GM12878 (cell line): Measurements from ENCODE around the gene PRODH. TPM values are rescaled to one million over a fixed set of nuclear protein-coding genes. Genes with fewer than 3 reads are reported as not detected.

ENCODE experiments used
- ATAC-seq: fragments of 200-7000 bp; cut with Tn5 transposase; 3 replicates; pipeline ENCODE4 v1.9.1; 2020; ENCODE audit warnings: mild to moderate bottlenecking, moderate library complexity
- BruUV-seq: library from RNA; stranded (reverse); fragments of 400-500 nt; replicated peaks from 2 replicates; lab custom pipeline; 2021; lab: Mats Ljungman, UMichigan
- CTCF ChIA-PET: fragments of 300-600 bp; sonication (Branson Sonifier 250); formaldehyde crosslinking; extraction: SDS; loops from one replicate; lab custom pipeline; 2021; ENCODE audit warnings: inconsistent platforms; lab: Yijun Ruan, JAX
- POLR2A ChIA-PET: fragments of 350-600 bp; formaldehyde crosslinking; extraction: SDS; loops from one replicate; lab custom pipeline; 2021; ENCODE audit warnings: inconsistent platforms; lab: Charles Lee
- RAD21 ChIA-PET: fragments of 300-600 bp; sonication (Branson Sonifier 250); formaldehyde crosslinking; loops from one replicate; lab custom pipeline; 2023; ENCODE audit warnings: antibody characterized with exemption; ENCODE audit not compliant: unreplicated experiment; lab: Charles Lee
- SMC1A ChIA-PET: fragments of 300-600 bp; sonication (Branson Sonifier 250); formaldehyde crosslinking; loops from one replicate; lab custom pipeline; 2023; ENCODE audit not compliant: unreplicated experiment, uncharacterized antibody; lab: Charles Lee
- DNase-seq: peaks from one replicate; pipeline ENCODE4 v3.0.0-alpha.2; 2011; ENCODE audit warnings: low read depth, low spot score
- FAIRE-seq: peaks from 3 replicates; lab custom pipeline; 2011; peaks lifted over from hg19 to GRCh38; lab: Jason Lieb, UNC
- H2AFZ ChIP-seq: 2 replicates; pipeline ENCODE4 v1.6.0; 2011; ENCODE audit warnings: low read depth, low read length, control low read depth; ENCODE audit not compliant: control insufficient read depth
- H3K27ac ChIP-seq: 2 replicates; pipeline ENCODE4 v1.5.1; 2011; ENCODE audit warnings: control low read depth; ENCODE audit not compliant: control insufficient read depth, insufficient read depth
- H3K27me3 ChIP-seq, 2 experiments: replicated peaks in 1 of 2; 2 replicates each; pipeline versions ENCODE4 v1.6.0 to v1.6.1; 2011; ENCODE audit warnings: low read length in 1 of 2; ENCODE audit not compliant: control insufficient read depth in 2 of 2, insufficient read depth in 2 of 2
- H3K36me3 ChIP-seq, 2 experiments: 2 replicates each; pipeline ENCODE4 v1.5.1; 2011; ENCODE audit warnings: low read length in 1 of 2; ENCODE audit not compliant: control insufficient read depth in 2 of 2, insufficient read depth in 2 of 2
- H3K4me1 ChIP-seq: 2 replicates; pipeline ENCODE4 v1.6.1; 2011; ENCODE audit warnings: mild to moderate bottlenecking, low read length, moderate library complexity, mixed read lengths; ENCODE audit not compliant: control insufficient read depth, insufficient read depth
- H3K4me2 ChIP-seq: 2 replicates; pipeline ENCODE4 v1.6.0; 2011; ENCODE audit warnings: control low read depth; ENCODE audit not compliant: control insufficient read depth, insufficient read depth
- H3K4me3 ChIP-seq: fragments of 200-600 bp; sonication (generic); 2 replicates; pipeline ENCODE4 v1.5.1; 2016
- H3K79me2 ChIP-seq: 2 replicates; pipeline ENCODE4 v1.6.0; 2011; ENCODE audit warnings: low read length; ENCODE audit not compliant: control insufficient read depth, insufficient read depth
- H3K9ac ChIP-seq: 2 replicates; pipeline ENCODE4 v1.8.0; 2011; ENCODE audit warnings: low read length, control low read depth, mixed read lengths; ENCODE audit not compliant: control insufficient read depth, insufficient read depth
- H3K9me3 ChIP-seq: replicated peaks from 3 replicates; pipeline ENCODE4 v1.5.1; 2011; ENCODE audit warnings: mild to moderate bottlenecking, low read length; ENCODE audit not compliant: control insufficient read depth, insufficient read depth
- H4K20me1 ChIP-seq: 2 replicates; pipeline ENCODE4 v1.6.0; 2011; ENCODE audit not compliant: control insufficient read depth, insufficient read depth
- SUZ12 ChIP-seq: fragments of 200-600 bp; sonication (generic); IDR thresholded peaks from one replicate; pipeline ENCODE4 v1.6.1; 2018; ENCODE audit warnings: antibody characterized with exemption, mild to moderate bottlenecking; ENCODE audit not compliant: unreplicated experiment
- WGBS: methylation state at CpG from one replicate; pipeline ENCODE4 v1.1.6; 2016; ENCODE audit warnings: low lambda C conversion rate; ENCODE audit not compliant: insufficient replicate concordance, insufficient coverage; ENCODE audit errors: missing lambda C conversion rate; 5-methylcytosine and 5-hydroxymethylcytosine counted together
- in situ Hi-C: fragments of 300-500 bp; cut with MboI; formaldehyde crosslinking; loops from 9 replicates; pipeline ENCODE4 v1.14.3; 2018; ENCODE audit warnings: mixed read lengths
- intact Hi-C: fragments of 100-400 bp; cut with micrococcal nuclease; formaldehyde crosslinking; loops from one replicate; pipeline ENCODE4 v1.14.2; 2022; ENCODE audit not compliant: unreplicated experiment
- polyA plus RNA-seq, 11 experiments: library from polyadenylated mRNA; depleted of rRNA in 4 of 11; unstranded in 6 of 11; stranded (reverse) in 5 of 11; fragments of >200 nt; fragmentation: Nextera tagmentation in 4 of 11; fragmentation: Illumina TruSeq in 1 of 11; extraction: Ambion mirVana in 4 of 11; extraction: Trizol in 1 of 11; gene quantifications; 1 replicate in 1 of 11; 2 replicates in 10 of 11; pipeline versions ENCODE4 v1.2.1 to v1.2.3, GENCODE V29; 2011 to 2016; ENCODE audit warnings: inconsistent platforms in 2 of 11, missing spikeins in 2 of 11, low read depth in 1 of 11
- total RNA-seq, 4 experiments: library from RNA; depleted of rRNA in 3 of 4; stranded (reverse); fragments of >200 nt in 3 of 4; fragmentation: Illumina TruSeq in 1 of 4; extraction: Trizol in 1 of 4; gene quantifications; 2 replicates each; pipeline versions ENCODE4 v1.2.1 to v1.2.3, GENCODE V29; 2013 to 2021
- TF ChIP-seq, protein P1 (sequence below): IDR thresholded peaks from 2 replicates; pipeline ENCODE4 v1.6.1; 2012; ENCODE audit warnings: mild to moderate bottlenecking, low read depth, low read length

PRODH gene
- total and polyA plus RNA-seq, 10 of the 15 experiments (the other 5 are each of a cell fraction or from before 2014, with no cell fraction given) = 0.03 to 0.10 (median 0.07) TPM; not detected in 6

DNA sequence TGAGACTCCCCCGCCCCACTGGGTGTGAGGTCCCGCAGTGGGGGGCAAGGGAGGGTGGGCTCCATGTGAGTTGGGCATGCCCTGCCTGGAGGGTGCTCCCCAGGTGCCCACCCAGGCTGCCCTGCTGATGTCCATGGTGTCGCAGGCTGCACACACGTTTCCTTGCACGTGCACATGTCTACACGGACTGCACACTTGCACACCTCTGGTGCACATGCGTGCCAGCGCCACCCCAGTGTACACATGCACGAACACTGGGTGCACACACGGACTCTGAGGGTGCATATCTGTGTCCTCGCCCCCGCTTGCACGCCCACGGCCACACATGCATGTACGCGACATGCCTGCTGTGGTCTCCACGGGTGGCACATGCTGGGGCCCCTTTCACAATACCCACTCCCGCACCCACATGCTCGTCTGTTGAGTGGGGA, 35.2 kb upstream of the PRODH start (continued):
- no peak for TF ChIP-seq SUZ12

DNA sequence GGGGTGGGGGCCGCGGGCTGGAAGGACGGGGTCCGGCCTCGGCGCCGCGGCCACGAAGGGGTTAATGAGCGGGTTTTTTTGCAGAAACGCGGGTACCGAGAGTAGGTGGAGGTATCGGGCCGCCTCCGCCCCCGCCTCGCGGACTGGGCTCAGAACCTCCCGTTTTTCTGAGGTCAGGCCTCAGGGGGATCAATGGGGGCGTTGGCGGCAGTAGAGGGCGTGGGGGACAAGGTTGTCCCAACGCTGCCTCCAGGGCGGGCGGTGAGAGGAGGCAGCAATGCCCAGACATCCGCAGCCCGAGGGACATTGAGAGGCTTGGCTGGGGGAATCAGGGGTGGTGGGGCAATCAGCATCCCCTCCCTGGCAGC, 34.8 kb upstream of the PRODH start:
- no peaks in the 10 kb centered on the region; a peak in 3 of 4 replicates for H3K27me3 ChIP-seq
- no TSS peak for BruUV-seq
- H3K9me3 ChIP-seq = no peaks in the 10 kb centered on the region
- DNase-seq = no peak
- H3K27ac ChIP-seq = no peak overlapping the region
- no peak overlapping the region for H3K9ac ChIP-seq
- no peaks in the 10 kb centered on the region for H3K36me3 ChIP-seq
- H3K79me2 ChIP-seq = no peaks in the 10 kb centered on the region
- TF ChIP-seq, protein P1, sequence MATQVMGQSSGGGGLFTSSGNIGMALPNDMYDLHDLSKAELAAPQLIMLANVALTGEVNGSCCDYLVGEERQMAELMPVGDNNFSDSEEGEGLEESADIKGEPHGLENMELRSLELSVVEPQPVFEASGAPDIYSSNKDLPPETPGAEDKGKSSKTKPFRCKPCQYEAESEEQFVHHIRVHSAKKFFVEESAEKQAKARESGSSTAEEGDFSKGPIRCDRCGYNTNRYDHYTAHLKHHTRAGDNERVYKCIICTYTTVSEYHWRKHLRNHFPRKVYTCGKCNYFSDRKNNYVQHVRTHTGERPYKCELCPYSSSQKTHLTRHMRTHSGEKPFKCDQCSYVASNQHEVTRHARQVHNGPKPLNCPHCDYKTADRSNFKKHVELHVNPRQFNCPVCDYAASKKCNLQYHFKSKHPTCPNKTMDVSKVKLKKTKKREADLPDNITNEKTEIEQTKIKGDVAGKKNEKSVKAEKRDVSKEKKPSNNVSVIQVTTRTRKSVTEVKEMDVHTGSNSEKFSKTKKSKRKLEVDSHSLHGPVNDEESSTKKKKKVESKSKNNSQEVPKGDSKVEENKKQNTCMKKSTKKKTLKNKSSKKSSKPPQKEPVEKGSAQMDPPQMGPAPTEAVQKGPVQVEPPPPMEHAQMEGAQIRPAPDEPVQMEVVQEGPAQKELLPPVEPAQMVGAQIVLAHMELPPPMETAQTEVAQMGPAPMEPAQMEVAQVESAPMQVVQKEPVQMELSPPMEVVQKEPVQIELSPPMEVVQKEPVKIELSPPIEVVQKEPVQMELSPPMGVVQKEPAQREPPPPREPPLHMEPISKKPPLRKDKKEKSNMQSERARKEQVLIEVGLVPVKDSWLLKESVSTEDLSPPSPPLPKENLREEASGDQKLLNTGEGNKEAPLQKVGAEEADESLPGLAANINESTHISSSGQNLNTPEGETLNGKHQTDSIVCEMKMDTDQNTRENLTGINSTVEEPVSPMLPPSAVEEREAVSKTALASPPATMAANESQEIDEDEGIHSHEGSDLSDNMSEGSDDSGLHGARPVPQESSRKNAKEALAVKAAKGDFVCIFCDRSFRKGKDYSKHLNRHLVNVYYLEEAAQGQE = no peak
- in situ Hi-C loops = no loop called here
- no peak overlapping the region for H2AFZ ChIP-seq
- intact Hi-C loops = no loop called here
- CTCF ChIA-PET = no interaction called here
- SMC1A ChIA-PET = no interaction called here
- no peak overlapping the region for H3K4me3 ChIP-seq
- ATAC-seq = no peak
- no peaks in the 10 kb centered on the region for H3K4me1 ChIP-seq
- no peak for FAIRE-seq
- H3K4me2 ChIP-seq = no peak overlapping the region
- RAD21 ChIA-PET = no interaction called here
- WGBS = under 1% methylated on average over 21 of the region's 28 CpGs
- POLR2A ChIA-PET = no interaction called here
- no peaks in the 10 kb centered on the region for H4K20me1 ChIP-seq
